A673 (cell line): Measurements from ENCODE around the gene ADAM12. TPM values are rescaled to one million over a fixed set of nuclear protein-coding genes. Genes with fewer than 3 reads are reported as not detected.

ENCODE experiments used
- BruUV-seq: library from RNA; stranded (reverse); fragments of 400-500 nt; replicated peaks from 2 replicates; lab custom pipeline; 2021; lab: Mats Ljungman, UMichigan
- CTCF ChIA-PET: fragments of 300-600 bp; sonication (Branson Sonifier 250); formaldehyde crosslinking; loops from one replicate; lab custom pipeline; 2022; ENCODE audit warnings: antibody characterized with exemption; lab: Charles Lee
- POLR2A ChIA-PET: fragments of 300-600 bp; sonication (Branson Sonifier 250); formaldehyde crosslinking; loops from one replicate; lab custom pipeline; 2022; ENCODE audit warnings: antibody characterized with exemption; ENCODE audit not compliant: low non-redundant PET; lab: Charles Lee
- DNase-seq: peaks from one replicate; pipeline ENCODE4 v3.0.0-alpha.2; 2015; ENCODE audit warnings: low spot score
- H3K27ac ChIP-seq: fragments of 200-600 bp; sonication (generic); 2 replicates; pipeline ENCODE4 v1.5.1; 2016; ENCODE audit warnings: mixed run types, low read depth, mild to moderate bottlenecking, mixed read lengths, antibody characterized with exemption, low read length; ENCODE audit not compliant: poor library complexity, severe bottlenecking
- H3K27me3 ChIP-seq: fragments of 200-600 bp; sonication (generic); replicated peaks from 2 replicates; pipeline ENCODE4 v1.6.1; 2017; ENCODE audit warnings: mixed run types, low read depth, mild to moderate bottlenecking, mixed read lengths, antibody characterized with exemption, low read length; ENCODE audit not compliant: insufficient read depth, poor library complexity
- H3K36me3 ChIP-seq: fragments of 200-600 bp; sonication (generic); 2 replicates; pipeline ENCODE4 v1.6.1; 2016; ENCODE audit warnings: mixed run types, mild to moderate bottlenecking, mixed read lengths, antibody characterized with exemption, low read length; ENCODE audit not compliant: insufficient read depth, poor library complexity, severe bottlenecking
- H3K4me1 ChIP-seq: fragments of 200-600 bp; sonication (generic); 2 replicates; pipeline ENCODE4 v1.6.1; 2017; ENCODE audit warnings: mixed run types, mild to moderate bottlenecking, mixed read lengths, antibody characterized with exemption, low read length; ENCODE audit not compliant: insufficient read depth, poor library complexity, severe bottlenecking
- H3K4me3 ChIP-seq: fragments of 200-600 bp; sonication (generic); 2 replicates; pipeline ENCODE4 v1.5.1; 2016; ENCODE audit warnings: low read depth, mixed run types, mild to moderate bottlenecking, mixed read lengths, low read length; ENCODE audit not compliant: poor library complexity, severe bottlenecking
- H3K9me3 ChIP-seq: fragments of 200-600 bp; sonication (generic); 2 replicates; pipeline ENCODE4 v1.6.1; 2016; ENCODE audit warnings: mixed run types, low read depth, mild to moderate bottlenecking, mixed read lengths, antibody characterized with exemption, low read length; ENCODE audit not compliant: poor library complexity, severe bottlenecking
- EZH2 ChIP-seq: fragments of 200-600 bp; sonication (generic); IDR thresholded peaks from 2 replicates; pipeline ENCODE4 v1.6.1; 2017; ENCODE audit warnings: borderline replicate concordance, low read depth, mild to moderate bottlenecking, mixed read lengths, antibody characterized with exemption, low read length; ENCODE audit not compliant: poor library complexity, severe bottlenecking
- intact Hi-C: fragments of 100-400 bp; cut with micrococcal nuclease; formaldehyde crosslinking; loops from one replicate; pipeline ENCODE4 v1.10.0; 2022; ENCODE audit not compliant: unreplicated experiment
- total RNA-seq: library from RNA; stranded (reverse); gene quantifications from 2 replicates; pipeline ENCODE4 v1.2.3, GENCODE V29; 2021
- TF ChIP-seq, protein P1 (sequence below): fragments of 300-800, 200-600 bp; sonication (generic); conservative IDR thresholded peaks from 2 replicates; pipeline ENCODE4 v1.5.1; 2017; ENCODE audit warnings: low read depth, mild to moderate bottlenecking, antibody characterized with exemption, low read length, moderate library complexity, mixed read lengths

The ADAM12 gene
- total RNA-seq, 1 experiment from 2014 or later: 0.17 TPM

DNA sequence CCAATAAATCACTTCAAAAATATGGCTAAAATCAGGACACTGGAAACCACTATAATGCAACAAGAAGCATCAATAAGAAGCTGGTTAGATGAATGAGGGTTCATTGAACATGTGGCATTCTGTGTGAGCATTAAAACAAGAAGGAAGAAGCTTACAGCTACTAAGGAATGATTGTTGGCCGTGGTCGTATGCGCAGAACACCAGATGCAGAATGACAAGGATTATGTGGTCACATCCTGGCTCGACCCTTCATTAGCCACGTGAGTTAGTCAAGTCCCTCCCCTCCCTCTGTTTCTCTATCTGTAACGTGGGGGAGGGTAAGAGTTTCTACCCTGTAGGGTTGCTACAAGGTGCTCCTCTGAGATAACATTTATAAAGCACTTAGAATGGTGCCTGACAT is 174.3 kb downstream of the ADAM12 start:
- no peak overlapping the region for H3K4me3 ChIP-seq
- intact Hi-C loops: no loop called here
- TF ChIP-seq, protein P1, sequence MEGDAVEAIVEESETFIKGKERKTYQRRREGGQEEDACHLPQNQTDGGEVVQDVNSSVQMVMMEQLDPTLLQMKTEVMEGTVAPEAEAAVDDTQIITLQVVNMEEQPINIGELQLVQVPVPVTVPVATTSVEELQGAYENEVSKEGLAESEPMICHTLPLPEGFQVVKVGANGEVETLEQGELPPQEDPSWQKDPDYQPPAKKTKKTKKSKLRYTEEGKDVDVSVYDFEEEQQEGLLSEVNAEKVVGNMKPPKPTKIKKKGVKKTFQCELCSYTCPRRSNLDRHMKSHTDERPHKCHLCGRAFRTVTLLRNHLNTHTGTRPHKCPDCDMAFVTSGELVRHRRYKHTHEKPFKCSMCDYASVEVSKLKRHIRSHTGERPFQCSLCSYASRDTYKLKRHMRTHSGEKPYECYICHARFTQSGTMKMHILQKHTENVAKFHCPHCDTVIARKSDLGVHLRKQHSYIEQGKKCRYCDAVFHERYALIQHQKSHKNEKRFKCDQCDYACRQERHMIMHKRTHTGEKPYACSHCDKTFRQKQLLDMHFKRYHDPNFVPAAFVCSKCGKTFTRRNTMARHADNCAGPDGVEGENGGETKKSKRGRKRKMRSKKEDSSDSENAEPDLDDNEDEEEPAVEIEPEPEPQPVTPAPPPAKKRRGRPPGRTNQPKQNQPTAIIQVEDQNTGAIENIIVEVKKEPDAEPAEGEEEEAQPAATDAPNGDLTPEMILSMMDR: no peak
- TF ChIP-seq EZH2: no peak
- H3K9me3 ChIP-seq: no peaks in the 10 kb centered on the region
- POLR2A ChIA-PET: no interaction called here
- no peak overlapping the region for H3K27ac ChIP-seq
- peaks cover 5% of the 10 kb centered on the region for H3K4me1 ChIP-seq
- no peaks in the 10 kb centered on the region for H3K27me3 ChIP-seq
- no peak for DNase-seq
- no peaks in the 10 kb centered on the region for H3K36me3 ChIP-seq
- no TSS peak for BruUV-seq
- CTCF ChIA-PET: no interaction called here

DNA sequence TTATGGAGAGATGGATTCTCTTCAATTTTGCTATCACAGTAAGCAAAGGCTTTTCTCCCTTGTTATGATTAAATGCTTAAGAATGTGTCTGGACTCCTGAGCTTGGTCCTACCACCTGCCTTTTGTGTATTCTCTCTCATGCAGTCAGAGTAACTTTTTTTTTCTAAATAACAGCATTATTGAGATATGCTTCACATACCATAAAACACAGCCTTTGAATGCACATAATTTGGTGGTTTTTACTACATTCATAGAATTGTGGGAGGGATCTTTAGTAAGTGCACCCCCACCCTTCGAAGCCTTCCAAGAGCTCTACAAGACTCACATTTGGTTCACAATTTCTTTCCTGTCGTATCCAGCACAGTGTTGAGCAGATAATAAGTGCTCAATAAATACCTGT is 175.5 kb downstream of the ADAM12 start:
- peaks cover 5% of the 10 kb centered on the region for H3K4me1 ChIP-seq
- no peak overlapping the region for H3K27ac ChIP-seq
- no peaks in the 10 kb centered on the region for H3K36me3 ChIP-seq
- BruUV-seq: no TSS peak
- no peaks in the 10 kb centered on the region for H3K9me3 ChIP-seq
- intact Hi-C loops: no loop called here
- TF ChIP-seq, protein P1: no peak
- no peak for TF ChIP-seq EZH2
- DNase-seq: no peak
- CTCF ChIA-PET: no interaction called here
- POLR2A ChIA-PET: no interaction called here
- no peak overlapping the region for H3K4me3 ChIP-seq
- no peaks in the 10 kb centered on the region for H3K27me3 ChIP-seq

DNA sequence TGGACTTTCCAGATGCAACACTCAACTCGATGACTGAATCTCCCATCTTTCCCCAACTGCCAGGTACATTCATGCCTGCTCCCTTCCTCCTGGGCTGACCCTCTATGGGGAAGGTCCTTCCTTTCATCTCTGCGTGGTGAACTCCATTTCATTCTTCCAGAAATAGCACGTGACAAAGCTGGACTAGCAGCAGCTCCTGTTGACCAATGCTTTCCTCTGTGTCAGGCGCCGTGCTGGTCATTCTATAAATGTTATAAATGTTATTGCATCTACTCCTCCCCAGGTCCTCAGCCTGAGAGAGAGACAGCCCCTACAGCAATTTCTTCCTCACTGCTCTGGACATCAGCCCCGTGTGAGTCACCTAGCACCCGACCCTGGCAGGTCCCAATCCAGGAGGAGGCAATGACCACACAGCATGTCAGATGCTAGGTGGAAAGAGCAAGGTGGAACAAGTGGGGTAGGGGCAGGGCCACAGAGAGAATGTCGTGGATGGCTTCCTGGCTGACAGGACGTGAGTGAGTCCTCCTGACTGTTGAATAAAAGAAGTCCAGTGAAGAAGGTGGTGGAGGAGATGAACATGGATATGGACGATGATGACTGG is 178.1 kb downstream of the ADAM12 start:
- Histone ChIP-seq H3K4me1 (peaks cover 5% of the 10 kb centered on the region), H3K27ac (no peak overlapping the region), H3K4me3 (no peak overlapping the region), H3K36me3 (no peaks in the 10 kb centered on the region), H3K9me3 (no peaks in the 10 kb centered on the region), H3K27me3 (no peaks in the 10 kb centered on the region)
- TF ChIP-seq, protein P1: no peak
- no peak for TF ChIP-seq EZH2
- no TSS peak for BruUV-seq
- no peak for DNase-seq
- intact Hi-C loops: no loop called here
- ChIA-PET POLR2A (no interaction called here), CTCF (interaction anchor here (0.7 kb wide), 1 partner anchor 31 kb away, joined by 3 read pairs; no protein-coding TSS in a partner anchor)
